H1 (cell line): ENCODE measurements around the gene WNK2. TPM values are rescaled to one million over a fixed set of nuclear protein-coding genes. Genes with fewer than 3 reads are reported as not detected.

Source experiments
- E2F6 ChIP-seq: IDR thresholded peaks from 2 replicates; pipeline ENCODE4 v1.6.1; 2012; ENCODE audit warnings: inconsistent platforms
- PHF8 ChIP-seq: fragments of 200-600 bp; sonication (generic); conservative IDR thresholded peaks from 2 replicates; pipeline ENCODE4 v1.7.1; 2012; ENCODE audit warnings: low read depth, mild to moderate bottlenecking, inconsistent platforms, low read length, moderate library complexity
- POLR2AphosphoS5 ChIP-seq: IDR thresholded peaks from 2 replicates; pipeline ENCODE4 v1.6.1; 2011; ENCODE audit warnings: low read depth, low read length
- SIRT6 ChIP-seq: IDR thresholded peaks from one replicate; pipeline ENCODE4 v1.7.1; 2012; ENCODE audit warnings: low read length, inconsistent platforms
- SIX5 ChIP-seq: IDR thresholded peaks from 2 replicates; pipeline ENCODE4 v1.6.1; 2011; ENCODE audit warnings: mild to moderate bottlenecking, low read depth, low read length
- SUZ12 ChIP-seq: fragments of 200-600 bp; sonication (generic); IDR thresholded peaks from 2 replicates; pipeline ENCODE4 v1.6.1; 2012; ENCODE audit warnings: mild to moderate bottlenecking, inconsistent platforms, low read length, moderate library complexity, mixed read lengths
- polyA plus RNA-seq, 7 experiments: library from polyadenylated mRNA; depleted of rRNA in 3 of 7; stranded (reverse) in 5 of 7; unstranded in 2 of 7; fragments of >200 nt in 5 of 7; fragments of 200-250 nt in 2 of 7; gene quantifications; 1 replicate in 5 of 7; 2 replicates in 1 of 7; 4 replicates in 1 of 7; pipeline versions ENCODE4 v1.2.1 to v1.2.3, GENCODE V29; 2011 to 2013; ENCODE audit warnings: missing spikeins in 2 of 7, mixed read lengths in 2 of 7
- total RNA-seq: library from RNA; stranded (reverse); fragmentation: NEBNext Ultra II Directional; extraction: Animal tissue kit (Norgen Biotek cat#: 25700); gene quantifications from 2 replicates; pipeline ENCODE4 v1.2.1, GENCODE V29; 2021

Gene WNK2
- total and polyA plus RNA-seq, 2 of the 8 experiments (the other 6 are each of a cell fraction or from before 2014, with no cell fraction given) = 12.0 to 87.2 TPM

- TF ChIP-seq SUZ12 (no peak), POLR2AphosphoS5 (no peak), SIX5 (no peak), PHF8 (no peak), SIRT6 (no peak), E2F6 (no peak)
Observed at GRCh38 chr9:93258419-93258817, 74.5 kb downstream of the WNK2 start (continued).
